Activated naive CD8-positive, alpha-beta T cell treated with anti-CD3 and anti-CD28 coated beads, Interleukin-2, amount 50 U/mL, for 24 hours (primary cell): ENCODE measurements around the gene RNU6-1.

Experiments used
- ATAC-seq: fragments of 150-1000 bp; cut with Tn5 transposase; one replicate; pipeline ENCODE4 v1.10.0; 2021
- DNase-seq: peaks from one replicate; pipeline ENCODE4 v3.0.0; 2021
- H3K27ac Mint-ChIP-seq: one replicate; pipeline ENCODE4 v1.8.0; 2021; ENCODE audit warnings: mild to moderate bottlenecking, mixed read lengths
- H3K27me3 Mint-ChIP-seq: one replicate; pipeline ENCODE4 v1.8.0; 2021; ENCODE audit warnings: mixed read lengths
- H3K36me3 Mint-ChIP-seq: one replicate; pipeline ENCODE4 v1.8.0; 2021; ENCODE audit warnings: low read depth, mixed read lengths
- H3K4me1 Mint-ChIP-seq: one replicate; pipeline ENCODE4 v1.8.0; 2021; ENCODE audit warnings: mixed read lengths
- H3K4me3 Mint-ChIP-seq: one replicate; pipeline ENCODE4 v1.8.0; 2021; ENCODE audit warnings: mild to moderate bottlenecking, moderate library complexity, mixed read lengths
- H3K9me3 Mint-ChIP-seq: one replicate; pipeline ENCODE4 v1.8.0; 2021; ENCODE audit warnings: mixed read lengths

The RNU6-1 gene

DNA sequence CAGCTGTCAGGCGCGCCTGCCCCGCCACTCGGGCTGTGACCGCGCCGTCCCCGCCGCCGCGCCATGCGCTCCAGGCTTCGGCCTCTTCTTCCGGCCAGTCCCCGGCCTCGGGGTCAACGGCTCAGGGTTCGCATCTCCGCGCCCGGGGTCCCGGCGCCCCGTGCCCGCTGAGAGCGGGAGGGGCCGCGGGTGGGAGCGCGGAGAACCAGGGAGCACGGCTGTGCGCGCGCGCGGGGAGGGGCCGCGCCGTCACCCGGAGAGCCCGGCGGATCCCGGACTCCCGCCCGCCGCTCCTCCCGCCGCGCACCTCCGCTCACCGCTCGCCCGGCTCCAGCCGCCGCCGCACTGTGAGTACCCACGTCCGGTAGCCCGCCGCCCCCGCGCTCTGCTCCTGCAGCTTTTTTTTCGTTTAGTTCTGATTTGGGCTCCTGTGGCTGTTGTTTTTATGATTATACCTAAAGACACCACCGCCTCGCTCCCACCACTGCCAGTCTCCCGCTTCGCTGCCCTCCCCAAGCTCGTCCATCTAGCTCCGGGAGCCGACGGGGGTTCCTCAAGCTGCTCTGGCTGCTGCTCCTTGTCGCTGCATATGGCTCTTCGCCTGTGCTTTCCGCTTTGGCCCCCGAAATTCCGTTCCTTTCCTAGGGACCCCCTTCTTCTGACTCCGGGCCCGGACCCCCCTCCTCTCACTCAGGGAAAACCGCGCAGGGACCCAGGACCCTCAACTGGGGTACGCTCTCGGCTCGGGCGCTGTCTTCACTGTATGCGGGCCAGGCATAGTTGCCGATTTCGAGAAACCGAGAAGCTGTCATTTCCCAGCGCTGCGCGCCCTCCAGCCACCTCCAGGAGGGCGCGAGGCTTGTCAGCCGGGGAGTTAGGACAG, 16.3 kb downstream of the RNU6-1 start:
- Mint-ChIP-seq H3K36me3 (no peaks in the 10 kb centered on the region), H3K4me3 (peak overlapping the region; percentile 80), H3K9me3 (no peaks in the 10 kb centered on the region), H3K27ac (no peak overlapping the region), H3K4me1 (peaks cover 40% of the 10 kb centered on the region), H3K27me3 (peaks cover 73% of the 10 kb centered on the region)
- DNase-seq (no peak), ATAC-seq (no peak)

DNA sequence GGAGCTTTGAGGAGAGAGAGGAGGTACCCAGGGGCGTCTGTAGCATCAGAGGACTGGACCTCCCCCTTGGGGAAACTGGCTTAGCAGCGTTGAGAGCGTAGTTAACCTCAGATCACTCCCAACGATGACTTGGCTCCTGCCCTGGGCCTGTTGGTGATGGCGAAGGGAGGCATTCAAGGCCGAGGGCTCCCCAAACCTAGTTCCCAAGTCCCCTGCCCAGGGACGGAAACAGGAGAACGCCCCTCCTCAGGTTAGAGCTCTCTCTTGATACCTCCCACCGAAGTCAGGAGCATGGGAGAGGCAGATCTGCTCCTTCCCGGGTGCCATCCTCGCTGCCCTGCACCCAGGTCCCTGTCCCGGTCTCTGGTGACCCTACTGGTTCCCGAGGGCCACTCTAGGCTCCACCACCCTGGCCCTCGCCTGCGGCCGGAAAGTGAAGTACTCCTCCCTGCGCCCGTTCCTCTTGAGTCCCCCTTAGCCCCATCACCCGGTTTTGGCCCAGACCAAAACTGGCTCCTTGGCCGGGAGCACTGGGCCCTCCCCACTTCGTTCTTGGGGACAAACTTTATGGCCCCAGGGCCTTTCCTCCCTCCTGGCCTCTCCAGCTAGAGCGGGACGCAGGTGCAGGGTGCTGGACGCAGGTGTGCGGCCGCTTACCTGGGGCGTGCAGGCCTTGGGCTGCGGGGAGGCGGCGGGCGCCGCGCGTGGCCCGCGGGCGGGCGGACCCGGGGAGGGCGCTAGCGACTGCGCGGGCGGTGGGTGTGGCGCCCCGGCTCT, 17.1 kb downstream of the RNU6-1 start:
- Mint-ChIP-seq H3K27ac (no peak overlapping the region), H3K4me3 (no peak overlapping the region), H3K9me3 (no peaks in the 10 kb centered on the region), H3K36me3 (no peaks in the 10 kb centered on the region), H3K27me3 (peaks cover 76% of the 10 kb centered on the region), H3K4me1 (peaks cover 35% of the 10 kb centered on the region)
- DNase-seq (no peak), ATAC-seq (no peak)

DNA sequence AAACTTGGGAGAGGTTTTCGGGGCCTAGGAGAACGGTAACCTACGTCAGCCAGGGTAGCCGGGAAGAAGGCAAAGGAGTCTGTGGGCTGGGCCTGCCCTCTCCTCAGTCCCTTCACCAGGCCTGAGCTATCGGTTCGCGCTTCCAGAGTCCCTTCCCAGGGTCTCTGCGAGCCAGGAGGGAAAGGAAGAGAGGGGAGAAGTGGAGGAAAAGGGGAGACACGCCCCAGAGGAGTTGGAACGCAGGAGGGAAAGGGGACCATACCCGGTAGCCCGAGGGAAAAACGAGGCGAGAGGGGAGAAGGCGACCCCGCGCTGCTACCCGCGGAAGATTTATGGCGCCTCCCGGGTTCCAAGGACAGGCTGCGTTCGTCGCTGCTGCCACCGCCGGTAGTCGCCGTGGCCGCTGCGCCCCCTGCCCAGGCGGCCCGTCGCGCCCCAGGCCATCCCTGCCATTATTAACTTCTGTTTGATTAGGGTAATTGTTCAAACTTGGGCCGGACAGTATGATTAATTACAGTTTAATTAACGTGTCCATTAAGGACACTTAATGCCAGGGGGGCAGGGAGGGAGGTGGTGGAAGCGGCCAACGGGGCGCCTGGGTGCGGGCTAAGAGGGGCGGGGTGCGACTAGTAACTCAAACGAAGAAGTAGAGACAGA, 17.9 kb downstream of the RNU6-1 start:
- peaks cover 84% of the 10 kb centered on the region for H3K27me3 Mint-ChIP-seq
- no peak for DNase-seq
- no peak overlapping the region for H3K4me3 Mint-ChIP-seq
- peaks cover 35% of the 10 kb centered on the region for H3K4me1 Mint-ChIP-seq
- no peaks in the 10 kb centered on the region for H3K9me3 Mint-ChIP-seq
- ATAC-seq, result no peak
- no peaks in the 10 kb centered on the region for H3K36me3 Mint-ChIP-seq
- no peak overlapping the region for H3K27ac Mint-ChIP-seq

DNA sequence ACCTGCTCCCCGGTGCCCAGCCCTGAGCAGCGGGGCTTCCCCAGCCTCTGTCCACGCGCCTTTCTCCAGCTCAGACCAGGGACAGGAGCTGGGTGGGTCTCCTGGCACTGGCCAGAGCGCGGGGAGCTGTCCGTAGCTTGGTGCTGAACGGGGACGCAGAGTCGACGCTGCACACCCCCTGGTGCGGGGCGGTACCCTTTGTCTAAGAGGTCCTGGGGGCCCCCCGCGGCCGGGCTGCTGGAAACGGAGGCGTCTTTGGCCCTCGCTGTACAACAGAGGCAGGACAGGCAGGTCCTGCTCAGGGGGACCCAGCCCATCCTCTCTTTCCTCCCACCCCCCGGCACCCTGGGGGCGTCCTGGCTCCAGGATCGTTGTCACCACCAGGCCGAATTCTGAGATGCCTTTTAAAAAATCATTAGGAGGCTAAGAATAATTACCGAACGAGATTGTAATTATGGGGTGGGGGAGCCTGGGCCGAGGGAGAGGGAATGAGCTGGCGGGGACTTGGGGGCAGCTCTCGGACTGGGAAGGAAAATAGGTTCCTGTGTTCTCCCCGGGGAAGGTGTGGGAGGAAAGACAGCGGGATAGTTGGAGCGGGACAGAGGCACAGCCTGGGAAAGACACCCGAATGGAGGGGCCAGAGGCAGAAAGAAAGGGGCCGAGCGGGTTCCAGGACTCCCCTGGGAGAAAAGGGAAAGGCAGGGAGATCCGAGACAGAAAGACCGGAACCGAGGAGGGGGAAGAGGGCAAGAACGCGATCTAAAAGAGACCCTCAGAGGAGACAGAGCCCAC, 18.7 kb downstream of the RNU6-1 start:
- no peaks in the 10 kb centered on the region for H3K36me3 Mint-ChIP-seq
- no peaks in the 10 kb centered on the region for H3K9me3 Mint-ChIP-seq
- ATAC-seq (no peak), DNase-seq (peak; percentile 62)
- H3K27ac Mint-ChIP-seq, result no peak overlapping the region
- no peak overlapping the region for H3K4me3 Mint-ChIP-seq
- peaks cover 83% of the 10 kb centered on the region for H3K27me3 Mint-ChIP-seq
- H3K4me1 Mint-ChIP-seq, result peaks cover 33% of the 10 kb centered on the region

GRCh38 chr15:67820122-67820991, 19.5 kb downstream of the RNU6-1 start:
- Mint-ChIP-seq H3K27me3 (peaks cover 74% of the 10 kb centered on the region), H3K9me3 (no peaks in the 10 kb centered on the region), H3K4me1 (peaks cover 24% of the 10 kb centered on the region), H3K36me3 (no peaks in the 10 kb centered on the region), H3K27ac (no peak overlapping the region), H3K4me3 (no peak overlapping the region)
- ATAC-seq, result no peak
- DNase-seq, result no peak

DNA sequence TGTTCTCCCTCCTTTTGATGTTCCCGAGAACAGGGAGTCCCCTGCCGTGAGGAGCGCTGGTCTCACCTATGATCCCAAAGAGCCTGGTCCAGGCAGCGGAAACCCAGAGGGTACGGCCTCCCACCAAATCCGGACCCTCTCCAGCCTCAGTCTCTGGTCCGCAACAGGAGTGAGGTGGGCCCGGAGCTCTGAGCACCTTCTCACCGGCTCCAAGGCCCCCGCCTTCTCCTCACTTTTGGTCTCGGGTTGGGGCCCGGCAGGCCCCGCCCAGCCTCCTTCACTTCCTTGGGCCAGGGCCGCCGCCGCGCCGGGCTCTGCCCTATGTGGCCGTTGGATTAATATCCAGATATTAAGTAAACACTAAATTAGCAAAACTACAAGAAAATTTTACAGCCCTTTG, 20.2 kb downstream of the RNU6-1 start:
- no peaks in the 10 kb centered on the region for H3K9me3 Mint-ChIP-seq
- DNase-seq (no peak), ATAC-seq (no peak)
- no peaks in the 10 kb centered on the region for H3K36me3 Mint-ChIP-seq
- peaks cover 68% of the 10 kb centered on the region for H3K27me3 Mint-ChIP-seq
- peaks cover 24% of the 10 kb centered on the region for H3K4me1 Mint-ChIP-seq
- no peak overlapping the region for H3K27ac Mint-ChIP-seq
- H3K4me3 Mint-ChIP-seq, result no peak overlapping the region

- ATAC-seq, result no peak
- Mint-ChIP-seq H3K9me3 (no peaks in the 10 kb centered on the region), H3K4me1 (peaks cover 16% of the 10 kb centered on the region), H3K36me3 (no peaks in the 10 kb centered on the region), H3K27ac (no peak overlapping the region), H3K4me3 (no peak overlapping the region), H3K27me3 (peaks cover 57% of the 10 kb centered on the region)
- DNase-seq, result no peak
Observed at GRCh38 chr15:67818464-67818863, 21.4 kb downstream of the RNU6-1 start.

DNA sequence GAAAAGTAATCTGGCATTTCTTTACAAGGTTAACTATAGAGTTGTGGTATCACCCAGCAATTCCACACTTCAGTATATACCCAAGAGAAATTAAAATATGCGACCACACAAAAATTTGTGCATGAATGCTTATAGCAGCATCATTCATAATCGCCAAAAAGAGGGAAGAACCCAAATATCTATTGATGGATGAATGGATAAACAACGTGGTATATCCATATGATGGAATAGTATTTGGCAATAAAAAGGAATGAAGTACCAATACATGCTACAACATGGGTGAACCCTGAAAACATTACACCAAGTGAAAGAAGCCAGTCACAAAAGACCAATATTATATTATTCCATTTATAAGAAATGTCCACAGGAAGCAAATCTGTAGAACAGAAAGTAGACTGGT, 23.2 kb downstream of the RNU6-1 start:
- Mint-ChIP-seq H3K4me1 (peaks cover 7% of the 10 kb centered on the region), H3K27ac (no peak overlapping the region), H3K4me3 (no peak overlapping the region), H3K27me3 (peaks cover 43% of the 10 kb centered on the region), H3K36me3 (peaks cover 2% of the 10 kb centered on the region), H3K9me3 (no peaks in the 10 kb centered on the region)
- ATAC-seq, result no peak
- DNase-seq, result no peak

- Mint-ChIP-seq H3K4me1 (peaks cover 1% of the 10 kb centered on the region), H3K9me3 (no peaks in the 10 kb centered on the region), H3K36me3 (peaks cover 2% of the 10 kb centered on the region), H3K27me3 (peaks cover 29% of the 10 kb centered on the region), H3K27ac (no peak overlapping the region), H3K4me3 (no peak overlapping the region)
- ATAC-seq (no peak), DNase-seq (no peak)
Observed at GRCh38 chr15:67815036-67815592, 24.7 kb downstream of the RNU6-1 start.

- no peak for ATAC-seq
- no peak overlapping the region for H3K27ac Mint-ChIP-seq
- no peaks in the 10 kb centered on the region for H3K9me3 Mint-ChIP-seq
- H3K36me3 Mint-ChIP-seq, result peaks cover 2% of the 10 kb centered on the region
- no peaks in the 10 kb centered on the region for H3K4me1 Mint-ChIP-seq
- no peak for DNase-seq
- H3K27me3 Mint-ChIP-seq, result peaks cover 14% of the 10 kb centered on the region
- H3K4me3 Mint-ChIP-seq, result no peak overlapping the region
Observed at GRCh38 chr15:67813104-67813634, 26.7 kb downstream of the RNU6-1 start.

- Mint-ChIP-seq H3K4me3 (no peak overlapping the region), H3K9me3 (no peaks in the 10 kb centered on the region), H3K27ac (no peak overlapping the region), H3K27me3 (peaks cover 5% of the 10 kb centered on the region), H3K36me3 (peaks cover 2% of the 10 kb centered on the region), H3K4me1 (no peaks in the 10 kb centered on the region)
- no peak for DNase-seq
- no peak for ATAC-seq
Observed at GRCh38 chr15:67812241-67812644, 27.6 kb downstream of the RNU6-1 start.

- no peaks in the 10 kb centered on the region for H3K4me1 Mint-ChIP-seq
- no peak overlapping the region for H3K4me3 Mint-ChIP-seq
- H3K27ac Mint-ChIP-seq, result no peak overlapping the region
- peaks cover 2% of the 10 kb centered on the region for H3K36me3 Mint-ChIP-seq
- H3K27me3 Mint-ChIP-seq, result no peaks in the 10 kb centered on the region
- no peaks in the 10 kb centered on the region for H3K9me3 Mint-ChIP-seq
- ATAC-seq (no peak), DNase-seq (no peak)
Observed at GRCh38 chr15:67809866-67810265, 30.0 kb downstream of the RNU6-1 start.

DNA sequence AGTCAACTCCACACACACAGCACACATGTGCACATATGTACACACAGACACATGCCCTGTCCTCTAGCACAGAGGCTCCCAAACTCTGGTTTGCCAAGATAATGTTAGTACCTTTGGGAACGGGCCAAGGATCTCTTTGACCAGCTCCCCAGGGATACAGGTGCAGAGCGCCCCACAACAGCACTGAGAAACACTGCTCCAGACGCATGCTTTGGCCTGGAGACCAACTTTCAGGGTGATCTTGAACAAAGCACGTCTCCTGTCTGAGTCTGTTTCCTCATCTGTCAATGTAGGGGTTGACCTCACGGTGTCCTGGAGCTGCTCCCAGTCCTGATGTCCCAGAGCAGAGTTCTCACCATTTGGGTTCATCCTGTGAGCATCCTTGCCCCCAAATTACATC, 30.4 kb downstream of the RNU6-1 start:
- Mint-ChIP-seq H3K27me3 (no peaks in the 10 kb centered on the region), H3K36me3 (peaks cover 2% of the 10 kb centered on the region), H3K4me3 (no peak overlapping the region), H3K27ac (no peak overlapping the region), H3K9me3 (no peaks in the 10 kb centered on the region), H3K4me1 (no peaks in the 10 kb centered on the region)
- DNase-seq (no peak), ATAC-seq (no peak)
